ENCODE results near the gene SH3D19.

DNA sequence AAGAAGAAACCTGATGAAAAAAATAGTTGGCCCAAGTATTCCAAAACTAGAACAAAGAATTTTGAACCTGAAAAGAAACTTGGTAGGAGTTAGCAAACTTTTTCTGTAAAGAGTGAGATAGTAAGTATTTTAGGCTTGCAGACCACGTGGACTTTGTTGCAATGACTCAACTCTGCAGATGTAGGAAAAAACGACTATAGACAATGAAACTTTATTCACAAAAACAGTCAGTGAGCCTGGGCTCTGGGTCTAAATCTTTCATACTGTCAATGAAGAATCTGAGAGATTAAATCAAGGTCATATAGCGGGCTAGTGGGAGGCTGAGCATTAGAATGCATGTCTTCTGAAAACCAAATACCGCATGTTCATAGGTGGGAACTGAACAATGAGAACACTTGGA lies 23.0 kb downstream of the SH3D19 start:
- TF ChIP-seq, protein P1, sequence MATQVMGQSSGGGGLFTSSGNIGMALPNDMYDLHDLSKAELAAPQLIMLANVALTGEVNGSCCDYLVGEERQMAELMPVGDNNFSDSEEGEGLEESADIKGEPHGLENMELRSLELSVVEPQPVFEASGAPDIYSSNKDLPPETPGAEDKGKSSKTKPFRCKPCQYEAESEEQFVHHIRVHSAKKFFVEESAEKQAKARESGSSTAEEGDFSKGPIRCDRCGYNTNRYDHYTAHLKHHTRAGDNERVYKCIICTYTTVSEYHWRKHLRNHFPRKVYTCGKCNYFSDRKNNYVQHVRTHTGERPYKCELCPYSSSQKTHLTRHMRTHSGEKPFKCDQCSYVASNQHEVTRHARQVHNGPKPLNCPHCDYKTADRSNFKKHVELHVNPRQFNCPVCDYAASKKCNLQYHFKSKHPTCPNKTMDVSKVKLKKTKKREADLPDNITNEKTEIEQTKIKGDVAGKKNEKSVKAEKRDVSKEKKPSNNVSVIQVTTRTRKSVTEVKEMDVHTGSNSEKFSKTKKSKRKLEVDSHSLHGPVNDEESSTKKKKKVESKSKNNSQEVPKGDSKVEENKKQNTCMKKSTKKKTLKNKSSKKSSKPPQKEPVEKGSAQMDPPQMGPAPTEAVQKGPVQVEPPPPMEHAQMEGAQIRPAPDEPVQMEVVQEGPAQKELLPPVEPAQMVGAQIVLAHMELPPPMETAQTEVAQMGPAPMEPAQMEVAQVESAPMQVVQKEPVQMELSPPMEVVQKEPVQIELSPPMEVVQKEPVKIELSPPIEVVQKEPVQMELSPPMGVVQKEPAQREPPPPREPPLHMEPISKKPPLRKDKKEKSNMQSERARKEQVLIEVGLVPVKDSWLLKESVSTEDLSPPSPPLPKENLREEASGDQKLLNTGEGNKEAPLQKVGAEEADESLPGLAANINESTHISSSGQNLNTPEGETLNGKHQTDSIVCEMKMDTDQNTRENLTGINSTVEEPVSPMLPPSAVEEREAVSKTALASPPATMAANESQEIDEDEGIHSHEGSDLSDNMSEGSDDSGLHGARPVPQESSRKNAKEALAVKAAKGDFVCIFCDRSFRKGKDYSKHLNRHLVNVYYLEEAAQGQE (IDR thresholded peaks at IDR 0.05; ENCODE audit: insufficient read depth in 1 of 2, low read depth in 2 of 2, low read length in 2 of 2), result no peak
- TF ChIP-seq TAF1 (IDR thresholded peaks at IDR 0.05; ENCODE audit: borderline replicate concordance, insufficient read depth, low read length) (no peak), POLR2AphosphoS5 (IDR thresholded peaks at IDR 0.05; ENCODE audit: low read depth, low read length) (no peak), SIN3A (IDR thresholded peaks at IDR 0.05; ENCODE audit: borderline replicate concordance, insufficient read depth, low read length) (no peak)

Data from PFSK-1 (cell line).